GM12878 (cell line): ENCODE results near the gene KRTAP9-1. TPM values are rescaled to one million over a fixed set of nuclear protein-coding genes. Genes with fewer than 3 reads are reported as not detected.

Experiments used
- ATAC-seq: fragments of 200-7000 bp; cut with Tn5 transposase; 3 replicates; pipeline ENCODE4 v1.9.1; 2020; ENCODE audit warnings: mild to moderate bottlenecking, moderate library complexity
- BruUV-seq: library from RNA; stranded (reverse); fragments of 400-500 nt; replicated peaks from 2 replicates; lab custom pipeline; 2021; lab: Mats Ljungman, UMichigan
- CTCF ChIA-PET: fragments of 300-600 bp; sonication (Branson Sonifier 250); formaldehyde crosslinking; extraction: SDS; loops from one replicate; lab custom pipeline; 2021; ENCODE audit warnings: inconsistent platforms; lab: Yijun Ruan, JAX
- POLR2A ChIA-PET: fragments of 350-600 bp; formaldehyde crosslinking; extraction: SDS; loops from one replicate; lab custom pipeline; 2021; ENCODE audit warnings: inconsistent platforms; lab: Charles Lee
- RAD21 ChIA-PET: fragments of 300-600 bp; sonication (Branson Sonifier 250); formaldehyde crosslinking; loops from one replicate; lab custom pipeline; 2023; ENCODE audit warnings: antibody characterized with exemption; ENCODE audit not compliant: unreplicated experiment; lab: Charles Lee
- SMC1A ChIA-PET: fragments of 300-600 bp; sonication (Branson Sonifier 250); formaldehyde crosslinking; loops from one replicate; lab custom pipeline; 2023; ENCODE audit not compliant: unreplicated experiment, uncharacterized antibody; lab: Charles Lee
- DNase-seq: peaks from one replicate; pipeline ENCODE4 v3.0.0-alpha.2; 2011; ENCODE audit warnings: low read depth, low spot score
- FAIRE-seq: peaks from 3 replicates; lab custom pipeline; 2011; peaks lifted over from hg19 to GRCh38; lab: Jason Lieb, UNC
- H2AFZ ChIP-seq: 2 replicates; pipeline ENCODE4 v1.6.0; 2011; ENCODE audit warnings: low read depth, low read length, control low read depth; ENCODE audit not compliant: control insufficient read depth
- H3K27ac ChIP-seq: 2 replicates; pipeline ENCODE4 v1.5.1; 2011; ENCODE audit warnings: control low read depth; ENCODE audit not compliant: control insufficient read depth, insufficient read depth
- H3K27me3 ChIP-seq, 2 experiments: replicated peaks in 1 of 2; 2 replicates each; pipeline versions ENCODE4 v1.6.0 to v1.6.1; 2011; ENCODE audit warnings: low read length in 1 of 2; ENCODE audit not compliant: control insufficient read depth in 2 of 2, insufficient read depth in 2 of 2
- H3K36me3 ChIP-seq, 2 experiments: 2 replicates each; pipeline ENCODE4 v1.5.1; 2011; ENCODE audit warnings: low read length in 1 of 2; ENCODE audit not compliant: control insufficient read depth in 2 of 2, insufficient read depth in 2 of 2
- H3K4me1 ChIP-seq: 2 replicates; pipeline ENCODE4 v1.6.1; 2011; ENCODE audit warnings: mild to moderate bottlenecking, low read length, moderate library complexity, mixed read lengths; ENCODE audit not compliant: control insufficient read depth, insufficient read depth
- H3K4me2 ChIP-seq: 2 replicates; pipeline ENCODE4 v1.6.0; 2011; ENCODE audit warnings: control low read depth; ENCODE audit not compliant: control insufficient read depth, insufficient read depth
- H3K4me3 ChIP-seq: fragments of 200-600 bp; sonication (generic); 2 replicates; pipeline ENCODE4 v1.5.1; 2016
- H3K79me2 ChIP-seq: 2 replicates; pipeline ENCODE4 v1.6.0; 2011; ENCODE audit warnings: low read length; ENCODE audit not compliant: control insufficient read depth, insufficient read depth
- H3K9ac ChIP-seq: 2 replicates; pipeline ENCODE4 v1.8.0; 2011; ENCODE audit warnings: low read length, control low read depth, mixed read lengths; ENCODE audit not compliant: control insufficient read depth, insufficient read depth
- H3K9me3 ChIP-seq: replicated peaks from 3 replicates; pipeline ENCODE4 v1.5.1; 2011; ENCODE audit warnings: mild to moderate bottlenecking, low read length; ENCODE audit not compliant: control insufficient read depth, insufficient read depth
- H4K20me1 ChIP-seq: 2 replicates; pipeline ENCODE4 v1.6.0; 2011; ENCODE audit not compliant: control insufficient read depth, insufficient read depth
- ATF7 ChIP-seq: fragments of 450-650 bp; IDR thresholded peaks from 2 replicates; pipeline ENCODE4 v1.6.1; 2016; ENCODE audit warnings: low read depth, mild to moderate bottlenecking
- BMI1 ChIP-seq: fragments of 450-650 bp; IDR thresholded peaks from 2 replicates; pipeline ENCODE4 v1.6.1; 2016; ENCODE audit warnings: mild to moderate bottlenecking, moderate library complexity, borderline replicate concordance
- CHD2 ChIP-seq: IDR thresholded peaks from 2 replicates; pipeline ENCODE4 v1.6.1; 2011; ENCODE audit warnings: low read depth, low read length, improper control_type of control experiment, borderline replicate concordance
- EZH2 ChIP-seq: IDR thresholded peaks from 2 replicates; pipeline ENCODE4 v1.6.1; 2012; ENCODE audit warnings: low read depth, mild to moderate bottlenecking, control low read depth, inconsistent platforms, low read length, borderline replicate concordance; ENCODE audit not compliant: control insufficient read depth
- IKZF1 ChIP-seq: fragments of 450-650 bp; conservative IDR thresholded peaks from 2 replicates; pipeline ENCODE4 v1.6.1; 2017; ENCODE audit warnings: antibody characterized with exemption, mild to moderate bottlenecking
- MLLT1 ChIP-seq: fragments of 450-650 bp; IDR thresholded peaks from 2 replicates; pipeline ENCODE4 v1.6.1; 2016; ENCODE audit warnings: mild to moderate bottlenecking
- NKRF ChIP-seq: fragments of 450-650 bp; conservative IDR thresholded peaks from 2 replicates; pipeline ENCODE4 v1.6.1; 2017; ENCODE audit warnings: mild to moderate bottlenecking, moderate library complexity
- NRF1 ChIP-seq: conservative IDR thresholded peaks from 2 replicates; pipeline ENCODE4 v1.6.1; 2011; ENCODE audit warnings: mild to moderate bottlenecking, low read depth, low read length, improper control_type of control experiment
- POLR2AphosphoS2 ChIP-seq: IDR thresholded peaks from 2 replicates; pipeline ENCODE4 v1.6.1; 2011; ENCODE audit warnings: low read depth, mild to moderate bottlenecking, low read length, improper control_type of control experiment, moderate library complexity
- RBBP5 ChIP-seq: fragments of 200-600 bp; sonication (generic); conservative IDR thresholded peaks from 2 replicates; pipeline ENCODE4 v1.6.1; 2016
- RELB ChIP-seq: fragments of 450-650 bp; IDR thresholded peaks from 2 replicates; pipeline ENCODE4 v1.6.1; 2017; ENCODE audit warnings: low read depth, mild to moderate bottlenecking, moderate library complexity
- RFX5 ChIP-seq: IDR thresholded peaks from 2 replicates; pipeline ENCODE4 v1.6.1; 2011; ENCODE audit warnings: low read depth, low read length, improper control_type of control experiment
- SRF ChIP-seq, 2 experiments: IDR thresholded peaks; 2 replicates each; pipeline ENCODE4 v1.6.1; 2011; ENCODE audit warnings: low read depth in 2 of 2, low read length in 2 of 2, mild to moderate bottlenecking in 1 of 2, moderate library complexity in 1 of 2
- ZNF207 ChIP-seq: fragments of 450-650 bp; IDR thresholded peaks from 2 replicates; pipeline ENCODE4 v1.6.1; 2014; ENCODE audit warnings: antibody characterized with exemption, mild to moderate bottlenecking, borderline replicate concordance
- ZZZ3 ChIP-seq: IDR thresholded peaks from 2 replicates; pipeline ENCODE4 v1.6.1; 2011; ENCODE audit warnings: low read depth; ENCODE audit not compliant: control insufficient read depth, insufficient read length
- WGBS: methylation state at CpG from one replicate; pipeline ENCODE4 v1.1.6; 2016; ENCODE audit warnings: low lambda C conversion rate; ENCODE audit not compliant: insufficient replicate concordance, insufficient coverage; ENCODE audit errors: missing lambda C conversion rate; 5-methylcytosine and 5-hydroxymethylcytosine counted together
- in situ Hi-C: fragments of 300-500 bp; cut with MboI; formaldehyde crosslinking; loops from 9 replicates; pipeline ENCODE4 v1.14.3; 2018; ENCODE audit warnings: mixed read lengths
- intact Hi-C: fragments of 100-400 bp; cut with micrococcal nuclease; formaldehyde crosslinking; loops from one replicate; pipeline ENCODE4 v1.14.2; 2022; ENCODE audit not compliant: unreplicated experiment
- polyA plus RNA-seq, 11 experiments: library from polyadenylated mRNA; depleted of rRNA in 4 of 11; unstranded in 6 of 11; stranded (reverse) in 5 of 11; fragments of >200 nt; fragmentation: Nextera tagmentation in 4 of 11; fragmentation: Illumina TruSeq in 1 of 11; extraction: Ambion mirVana in 4 of 11; extraction: Trizol in 1 of 11; gene quantifications; 1 replicate in 1 of 11; 2 replicates in 10 of 11; pipeline versions ENCODE4 v1.2.1 to v1.2.3, GENCODE V29; 2011 to 2016; ENCODE audit warnings: inconsistent platforms in 2 of 11, missing spikeins in 2 of 11, low read depth in 1 of 11
- total RNA-seq, 4 experiments: library from RNA; depleted of rRNA in 3 of 4; stranded (reverse); fragments of >200 nt in 3 of 4; fragmentation: Illumina TruSeq in 1 of 4; extraction: Trizol in 1 of 4; gene quantifications; 2 replicates each; pipeline versions ENCODE4 v1.2.1 to v1.2.3, GENCODE V29; 2013 to 2021

KRTAP9-1 gene
- total and polyA plus RNA-seq, 10 of the 15 experiments (the other 5 are each of a cell fraction or from before 2014, with no cell fraction given): not detected

- no peak overlapping the region for H3K4me3 ChIP-seq
- in situ Hi-C loops: no loop called here
- no peak for ATAC-seq
- BruUV-seq: no TSS peak
- H3K9me3 ChIP-seq: no peaks in the 10 kb centered on the region
- CTCF ChIA-PET: no interaction called here
- 4% methylated on average over 2 of the region's 2 CpGs for WGBS
- H3K36me3 ChIP-seq: no peaks in the 10 kb centered on the region
- no peaks in the 10 kb centered on the region for H3K79me2 ChIP-seq
- peaks cover 3% of the 10 kb centered on the region; the same call in 1 of the 2 replicates for H3K4me1 ChIP-seq
- no peak overlapping the region for H2AFZ ChIP-seq
- RAD21 ChIA-PET: no interaction called here
- no peak for FAIRE-seq
- H3K27ac ChIP-seq: no peak overlapping the region
- H3K4me2 ChIP-seq: no peak overlapping the region
- H3K27me3 ChIP-seq: no peaks in the 10 kb centered on the region; a peak in 1 of 4 replicates
- intact Hi-C loops: no loop called here
- no peak for TF ChIP-seq IKZF1
- TF ChIP-seq EZH2: no peak
- no peak for TF ChIP-seq ATF7
- no peak for TF ChIP-seq RBBP5
- TF ChIP-seq RELB: no peak
- no peak for TF ChIP-seq BMI1
- no peak for TF ChIP-seq ZZZ3
- TF ChIP-seq NRF1: no peak
- no peak for TF ChIP-seq NKRF
- TF ChIP-seq CHD2: no peak
- no peak for TF ChIP-seq RFX5
- TF ChIP-seq MLLT1: no peak
- TF ChIP-seq ZNF207: no peak
- TF ChIP-seq SRF (IDR thresholded peaks at IDR 0.05; ENCODE audit: low read depth in 2 of 2, low read length in 2 of 2): no peak
- no peak for TF ChIP-seq POLR2AphosphoS2
- SMC1A ChIA-PET: no interaction called here
- no peak overlapping the region for H3K9ac ChIP-seq
- POLR2A ChIA-PET: no interaction called here
- H4K20me1 ChIP-seq: no peaks in the 10 kb centered on the region
- no peak for DNase-seq
Observed at GRCh38 chr17:41171886-41172285, 17.8 kb upstream of the KRTAP9-1 start.
